Keratinocyte (primary cell): ENCODE data around the gene HERC5.

Experiments
- EZH2 ChIP-seq: IDR thresholded peaks from one replicate; pipeline ENCODE4 v1.6.1; 2012; ENCODE audit warnings: inconsistent platforms, mild to moderate bottlenecking, low read length, moderate library complexity
- TF ChIP-seq, protein P1 (sequence below), 3 experiments: IDR thresholded peaks in 1 of 3; conservative IDR thresholded peaks in 1 of 3; optimal IDR thresholded peaks in 1 of 3; 2 replicates in 2 of 3; 3 replicates in 1 of 3; pipeline versions ENCODE3 to v1.5.1; 2011; ENCODE audit warnings: low read length in 3 of 3, mild to moderate bottlenecking in 3 of 3, moderate library complexity in 2 of 3, control low read depth in 1 of 3, inconsistent platforms in 1 of 3; ENCODE audit not compliant: insufficient read depth in 2 of 3; ENCODE audit errors: extremely low read depth in 1 of 3

DNA sequence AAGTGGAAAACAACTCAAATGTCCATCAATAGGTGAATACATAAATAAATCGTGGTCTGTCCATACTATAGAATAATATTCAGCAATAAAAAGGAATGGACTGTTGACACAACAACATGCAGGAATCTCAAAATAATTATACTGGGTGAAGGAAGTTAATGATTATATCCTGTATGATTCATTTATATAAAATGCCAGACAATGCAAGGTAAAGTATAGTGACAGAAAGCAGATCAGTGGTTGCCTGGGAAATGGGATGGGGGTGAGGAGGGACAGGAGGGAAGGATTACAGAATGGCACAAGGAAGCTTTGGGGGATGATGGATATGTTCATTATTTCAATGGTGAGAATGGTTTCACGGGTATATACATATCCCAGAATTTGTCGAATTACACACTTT is 54.3 kb downstream of the HERC5 start:
- TF ChIP-seq, protein P1, sequence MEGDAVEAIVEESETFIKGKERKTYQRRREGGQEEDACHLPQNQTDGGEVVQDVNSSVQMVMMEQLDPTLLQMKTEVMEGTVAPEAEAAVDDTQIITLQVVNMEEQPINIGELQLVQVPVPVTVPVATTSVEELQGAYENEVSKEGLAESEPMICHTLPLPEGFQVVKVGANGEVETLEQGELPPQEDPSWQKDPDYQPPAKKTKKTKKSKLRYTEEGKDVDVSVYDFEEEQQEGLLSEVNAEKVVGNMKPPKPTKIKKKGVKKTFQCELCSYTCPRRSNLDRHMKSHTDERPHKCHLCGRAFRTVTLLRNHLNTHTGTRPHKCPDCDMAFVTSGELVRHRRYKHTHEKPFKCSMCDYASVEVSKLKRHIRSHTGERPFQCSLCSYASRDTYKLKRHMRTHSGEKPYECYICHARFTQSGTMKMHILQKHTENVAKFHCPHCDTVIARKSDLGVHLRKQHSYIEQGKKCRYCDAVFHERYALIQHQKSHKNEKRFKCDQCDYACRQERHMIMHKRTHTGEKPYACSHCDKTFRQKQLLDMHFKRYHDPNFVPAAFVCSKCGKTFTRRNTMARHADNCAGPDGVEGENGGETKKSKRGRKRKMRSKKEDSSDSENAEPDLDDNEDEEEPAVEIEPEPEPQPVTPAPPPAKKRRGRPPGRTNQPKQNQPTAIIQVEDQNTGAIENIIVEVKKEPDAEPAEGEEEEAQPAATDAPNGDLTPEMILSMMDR (optimal IDR thresholded peaks at IDR 0.05 in 1 of 3, IDR thresholded peaks at IDR 0.05 in 1 of 3, conservative IDR thresholded peaks at IDR 0.05 in 1 of 3; ENCODE audit: extremely low read depth in 1 of 3, insufficient read depth in 2 of 3, low read length in 3 of 3) = no peak
- TF ChIP-seq EZH2 = no peak
